DLD1 (cell line): ENCODE results near the gene MYCL.
"Not testable (repeated sequence)": the region's sequence is repeated elsewhere in the genome, so short reads cannot be mapped to it uniquely, and the experiment has no call there.

Experiments
- in situ Hi-C: cut with HindIII; loops from 2 replicates; pipeline ENCODE4 v1.10.0; 2017; ENCODE audit warnings: low sequenced_read_pairs

MYCL gene

GRCh38 chr1:39919545-39919944 is 17.8 kb upstream of the MYCL start:
- in situ Hi-C loops: no loop called here

GRCh38 chr1:39917825-39918224 is 16.1 kb upstream of the MYCL start:
- in situ Hi-C loops: no loop called here

- in situ Hi-C loops: no loop called here
These were observed 13.9 kb upstream of the MYCL start for GRCh38 chr1:39915499-39916129.

GRCh38 chr1:39913136-39913535 is 11.4 kb upstream of the MYCL start:
- in situ Hi-C loops: not testable (repeated sequence)

- in situ Hi-C loops: no loop called here
These were observed 8.5 kb upstream of the MYCL start for GRCh38 chr1:39910263-39910662.

- in situ Hi-C loops: no loop called here
These were observed 6.8 kb upstream of the MYCL start for GRCh38 chr1:39908534-39908933.

- in situ Hi-C loops: no loop called here
These were observed 6.1 kb upstream of the MYCL start for GRCh38 chr1:39907528-39908453.

- in situ Hi-C loops: no loop called here
These were observed 3.5 kb upstream of the MYCL start for GRCh38 chr1:39905172-39905571.

- in situ Hi-C loops: no loop called here
These were observed 717 bp upstream of the MYCL start for GRCh38 chr1:39902460-39902807.

GRCh38 chr1:39901464-39901713 is 328 bp downstream of the MYCL start:
- in situ Hi-C loops: no loop called here

- in situ Hi-C loops: no loop called here
These were observed 854 bp downstream of the MYCL start for GRCh38 chr1:39900662-39901463.

- in situ Hi-C loops: no loop called here
These were observed 1.8 kb downstream of the MYCL start for GRCh38 chr1:39899611-39900538.

GRCh38 chr1:39898648-39899603 is 2.8 kb downstream of the MYCL start:
- in situ Hi-C loops: no loop called here

GRCh38 chr1:39898191-39898590 is 3.5 kb downstream of the MYCL start:
- in situ Hi-C loops: no loop called here

GRCh38 chr1:39896909-39897685 is 4.6 kb downstream of the MYCL start:
- in situ Hi-C loops: no loop called here

GRCh38 chr1:39895731-39896480 is 5.8 kb downstream of the MYCL start:
- in situ Hi-C loops: no loop called here

- in situ Hi-C loops: no loop called here
These were observed 6.7 kb downstream of the MYCL start for GRCh38 chr1:39894884-39895495.
